DOHH2 (cell line): ENCODE measurements around the gene CLCN6.

ENCODE experiments used
- CTCF ChIP-seq: fragments of 200-600 bp; sonication (generic); IDR thresholded peaks from one replicate; pipeline ENCODE4 v1.5.1; 2014; ENCODE audit warnings: antibody characterized with exemption, mild to moderate bottlenecking, low read depth, low read length; ENCODE audit not compliant: poor library complexity, severe bottlenecking
- EZH2phosphoT487 ChIP-seq: fragments of 200-600 bp; sonication (generic); IDR thresholded peaks from 2 replicates; pipeline ENCODE4 v1.6.1; 2017; ENCODE audit warnings: borderline replicate concordance, mild to moderate bottlenecking, antibody characterized with exemption, low read length, moderate library complexity, mixed read lengths

- no peak for TF ChIP-seq EZH2phosphoT487
- no peak for TF ChIP-seq CTCF
Observed at GRCh38 chr1:11799896-11800295, 6.1 kb upstream of the CLCN6 start.
